CD4-positive, alpha-beta memory T cell (primary cell): ENCODE data around the gene BFSP1. TPM values are rescaled to one million over a fixed set of nuclear protein-coding genes. Genes with fewer than 3 reads are reported as not detected.

Experiments
- CTCF ChIA-PET: fragments of 350-600 bp; sonication (Branson Sonifier 250); formaldehyde crosslinking; loops from one replicate; lab custom pipeline; 2021; ENCODE audit warnings: inconsistent platforms; ENCODE audit not compliant: partially characterized antibody; lab: Charles Lee
- POLR2A ChIA-PET: fragments of 350-600 bp; sonication (Branson Sonifier 250); formaldehyde crosslinking; loops from one replicate; lab custom pipeline; 2021; ENCODE audit not compliant: partially characterized antibody; lab: Charles Lee
- DNase-seq, 5 donors: peaks; one replicate each; pipeline versions ENCODE4 v3.0.0 to v3.0.0-alpha.2; 2020 to 2022; ENCODE audit warnings: mixed read lengths in 1 of 5
- H3K27ac ChIP-seq: one replicate; pipeline ENCODE4 v1.7.0; 2013; ENCODE audit warnings: low read depth, low read length
- H3K27me3 ChIP-seq: 2 replicates; pipeline ENCODE4 v1.7.0; 2013; ENCODE audit warnings: mild to moderate bottlenecking, low read length, moderate library complexity; ENCODE audit not compliant: insufficient read depth
- H3K36me3 ChIP-seq: 2 replicates; pipeline ENCODE4 v1.7.0; 2013; ENCODE audit warnings: mild to moderate bottlenecking, low read length, moderate library complexity; ENCODE audit not compliant: insufficient read depth
- H3K4me1 ChIP-seq: 2 replicates; pipeline ENCODE4 v1.7.0; 2013; ENCODE audit warnings: mild to moderate bottlenecking, low read length, moderate library complexity; ENCODE audit not compliant: insufficient read depth
- H3K4me3 ChIP-seq, 2 donors: one replicate each; pipeline ENCODE4 v1.7.0; 2013; ENCODE audit warnings: low read length in 2 of 2, mild to moderate bottlenecking in 1 of 2
- H3K9me3 ChIP-seq, 2 donors: one replicate each; pipeline ENCODE4 v1.7.0; 2013; ENCODE audit warnings: low read length in 2 of 2, control low read depth in 1 of 2; ENCODE audit not compliant: control insufficient read depth in 1 of 2
- H3K27ac Mint-ChIP-seq, 7 donors: one replicate each; pipeline ENCODE4 v1.8.0; 2020 to 2021; ENCODE audit warnings: mixed read lengths in 7 of 7, mild to moderate bottlenecking in 6 of 7, inconsistent platforms in 3 of 7, moderate library complexity in 3 of 7
- H3K27me3 Mint-ChIP-seq, 2 donors: one replicate each; pipeline ENCODE4 v1.8.0; 2020 to 2021; ENCODE audit warnings: mixed read lengths in 2 of 2
- H3K36me3 Mint-ChIP-seq, 2 donors: one replicate each; pipeline ENCODE4 v1.8.0; 2020 to 2021; ENCODE audit warnings: mixed read lengths in 2 of 2, inconsistent platforms in 1 of 2, mild to moderate bottlenecking in 1 of 2
- H3K4me1 Mint-ChIP-seq, 4 donors: one replicate each; pipeline ENCODE4 v1.8.0; 2020 to 2021; ENCODE audit warnings: mixed read lengths in 4 of 4, mild to moderate bottlenecking in 1 of 4
- H3K4me3 Mint-ChIP-seq, 8 donors: one replicate each; pipeline ENCODE4 v1.8.0; 2020 to 2021; ENCODE audit warnings: mixed read lengths in 8 of 8, mild to moderate bottlenecking in 7 of 8, moderate library complexity in 6 of 8, inconsistent platforms in 3 of 8
- H3K9me3 Mint-ChIP-seq, 8 donors: one replicate each; pipeline ENCODE4 v1.8.0; 2020 to 2021; ENCODE audit warnings: mixed read lengths in 8 of 8, mild to moderate bottlenecking in 5 of 8, inconsistent platforms in 3 of 8, moderate library complexity in 1 of 8
- intact Hi-C: fragments of 100-400 bp; cut with micrococcal nuclease; formaldehyde crosslinking; loops from one replicate; pipeline ENCODE4 v1.15.1; 2023
- polyA plus RNA-seq, 2 donors: library from polyadenylated mRNA; unstranded; fragments of 300-500 nt; fragmentation: Illumina TruSeq; gene quantifications; one replicate each; pipeline ENCODE4 v1.2.3, GENCODE V29; 2021
- total RNA-seq, 2 experiments: library from RNA; stranded (reverse); gene quantifications; one replicate each; pipeline ENCODE4 v1.2.3, GENCODE V29; 2021

The BFSP1 gene
- total and polyA plus RNA-seq, 4 experiments from 2014 or later, result 0.21 to 0.96 (median 0.91) TPM

DNA sequence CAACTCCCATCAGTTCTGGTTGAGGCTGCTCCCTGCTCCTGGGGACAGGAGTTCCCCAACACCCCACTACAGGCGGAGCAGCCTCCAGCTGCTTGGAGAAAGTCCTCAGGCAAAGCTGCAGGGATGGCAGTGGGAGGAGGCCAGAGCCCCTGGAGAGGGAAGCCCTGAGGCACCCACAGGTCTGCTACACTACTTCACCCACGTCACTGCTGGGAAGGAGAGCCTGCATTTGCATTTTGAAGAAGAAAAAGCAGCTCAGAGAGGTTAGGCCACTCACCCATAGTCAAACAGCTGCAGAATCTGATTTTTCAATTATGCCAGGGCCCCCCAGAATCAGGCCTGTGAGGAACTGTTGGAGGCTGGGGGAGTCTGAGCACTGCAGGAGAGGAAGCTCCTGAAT lies 17.2 kb downstream of the BFSP1 start:
- Mint-ChIP-seq H3K4me3 (no peak overlapping the region), H3K27me3 (no peaks in the 10 kb centered on the region), H3K9me3 (no peaks in the 10 kb centered on the region), H3K4me1 (peaks cover 14 to 23% (median 16%) of the 10 kb centered on the region in 4 donors), H3K36me3 (no peaks in the 10 kb centered on the region), H3K27ac (no peak overlapping the region)
- Histone ChIP-seq H3K9me3 (no peaks in the 10 kb centered on the region), H3K27ac (no peak overlapping the region), H3K4me1 (peaks cover 12% of the 10 kb centered on the region), H3K36me3 (no peaks in the 10 kb centered on the region), H3K27me3 (no peaks in the 10 kb centered on the region), H3K4me3 (no peak overlapping the region)
- intact Hi-C loops, result no loop called here
- ChIA-PET CTCF (interaction anchor here (2.6 kb wide), 1 partner anchor 9 kb away, joined by 21 read pairs; no protein-coding TSS in a partner anchor), POLR2A (no interaction called here)
- DNase-seq, result no peak

DNA sequence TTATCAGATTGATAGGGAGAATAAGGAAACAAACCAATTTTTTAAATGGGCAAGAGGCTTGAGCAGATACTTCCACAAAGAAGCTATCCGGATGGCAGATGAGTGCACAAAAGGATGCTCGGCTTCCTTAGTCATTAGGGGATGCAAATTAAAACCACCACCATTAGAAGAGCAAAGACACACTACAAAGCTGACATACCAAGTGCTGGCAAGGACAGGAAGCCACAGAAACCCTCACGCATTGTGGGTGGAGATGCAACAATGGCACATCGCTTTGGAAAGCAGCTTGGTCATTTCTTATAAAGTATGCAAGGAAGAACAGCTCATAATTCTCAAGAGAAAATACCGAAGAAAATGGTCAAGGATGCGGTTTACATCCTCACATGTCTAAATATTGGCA lies 19.8 kb downstream of the BFSP1 start:
- DNase-seq, result no peak
- H3K27me3 ChIP-seq, result no peaks in the 10 kb centered on the region
- no peak overlapping the region for H3K4me3 ChIP-seq
- ChIA-PET POLR2A (interaction anchor here (1.1 kb wide), 1 partner anchor 58 kb away, joined by 3 read pairs; the partner anchor contains the start of gene DSTN), CTCF (interaction anchor here (1.1 to 2.4 kb wide), 4 partner anchors 20 to 387 kb away, joined by 4 to 6 read pairs (median 5); partner anchors contain the start of gene BFSP1)
- Mint-ChIP-seq H3K4me3 (peak overlapping the region in 3 of 8 donors; percentile 11 to 63 (median 18)), H3K27me3 (no peaks in the 10 kb centered on the region), H3K27ac (peak overlapping the region in 1 of 7 donors; percentile 43), H3K4me1 (peaks cover 20 to 32% (median 25%) of the 10 kb centered on the region in 4 donors), H3K9me3 (no peaks in the 10 kb centered on the region), H3K36me3 (no peaks in the 10 kb centered on the region)
- peaks cover 24% of the 10 kb centered on the region for H3K4me1 ChIP-seq
- no peaks in the 10 kb centered on the region for H3K36me3 ChIP-seq
- no peaks in the 10 kb centered on the region for H3K9me3 ChIP-seq
- no peak overlapping the region for H3K27ac ChIP-seq
- intact Hi-C loops, result no loop called here

DNA sequence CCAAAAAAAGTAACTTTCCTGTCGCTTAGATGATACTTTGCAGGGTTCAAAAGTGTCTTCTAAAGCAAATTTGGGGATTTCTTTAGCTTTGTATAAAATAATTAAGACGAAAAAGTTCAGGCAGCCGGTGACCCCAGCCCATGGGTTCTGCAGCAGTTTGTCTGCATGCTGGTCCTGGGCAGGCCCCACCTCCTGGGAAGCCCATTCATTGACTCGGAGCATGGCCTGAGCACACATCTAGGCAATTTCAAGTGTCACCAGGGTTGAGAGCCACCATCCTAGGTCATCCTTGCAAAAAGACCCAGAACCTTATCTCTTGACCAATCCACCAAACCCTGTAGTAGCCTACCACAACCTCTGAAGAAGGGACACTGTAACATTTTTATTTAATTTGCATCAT lies 20.6 kb downstream of the BFSP1 start:
- Mint-ChIP-seq H3K27ac (no peak overlapping the region), H3K36me3 (no peaks in the 10 kb centered on the region), H3K9me3 (no peaks in the 10 kb centered on the region), H3K4me3 (no peak overlapping the region), H3K27me3 (no peaks in the 10 kb centered on the region), H3K4me1 (peaks cover 25 to 39% (median 30%) of the 10 kb centered on the region in 4 donors)
- ChIA-PET CTCF (interaction anchor here (1.1 to 2.4 kb wide), 2 partner anchors 21 to 108 kb away, joined by 5 to 6 read pairs; partner anchors contain the start of gene BFSP1), POLR2A (no interaction called here)
- Histone ChIP-seq H3K27me3 (no peaks in the 10 kb centered on the region), H3K9me3 (no peaks in the 10 kb centered on the region), H3K36me3 (no peaks in the 10 kb centered on the region), H3K27ac (no peak overlapping the region), H3K4me1 (peaks cover 33% of the 10 kb centered on the region), H3K4me3 (no peak overlapping the region)
- intact Hi-C loops, result no loop called here
- no peak for DNase-seq

DNA sequence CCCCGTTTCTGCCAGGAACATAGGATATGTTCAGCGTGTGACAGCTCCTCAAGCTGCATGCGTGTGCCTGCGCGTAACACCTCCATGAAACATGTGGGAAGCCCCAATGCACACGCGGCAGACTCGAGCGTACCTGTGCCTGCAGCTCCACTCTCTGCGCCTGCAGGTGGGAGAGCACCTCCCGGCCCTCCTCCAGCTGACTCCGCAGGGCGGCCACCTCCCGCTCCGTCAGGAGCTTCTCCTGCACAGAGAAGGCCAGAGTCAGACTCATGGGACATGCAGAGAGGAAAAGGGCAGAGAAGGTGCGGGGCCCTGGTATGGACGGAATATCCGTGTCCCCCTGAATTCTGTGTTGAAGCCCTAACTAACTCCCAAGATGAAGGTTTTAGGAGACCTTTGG lies 22.4 kb downstream of the BFSP1 start:
- intact Hi-C loops, result no loop called here
- CTCF ChIA-PET, result interaction anchor here (0.9 to 1.7 kb wide), 2 partner anchors 387 to 390 kb away, joined by 4 to 10 read pairs; no protein-coding TSS in a partner anchor
- no peak overlapping the region for H3K4me3 ChIP-seq
- peaks cover 50% of the 10 kb centered on the region for H3K4me1 ChIP-seq
- Mint-ChIP-seq H3K9me3 (peaks cover 0 to 2% (median 0%) of the 10 kb centered on the region in 8 donors), H3K4me3 (no peak overlapping the region), H3K36me3 (no peaks in the 10 kb centered on the region), H3K27ac (no peak overlapping the region), H3K27me3 (no peaks in the 10 kb centered on the region), H3K4me1 (peaks cover 34 to 57% (median 43%) of the 10 kb centered on the region in 4 donors)
- H3K27me3 ChIP-seq, result no peaks in the 10 kb centered on the region
- DNase-seq, result no peak
- POLR2A ChIA-PET, result no interaction called here
- H3K36me3 ChIP-seq, result no peaks in the 10 kb centered on the region
- no peak overlapping the region for H3K27ac ChIP-seq
- H3K9me3 ChIP-seq, result no peaks in the 10 kb centered on the region

DNA sequence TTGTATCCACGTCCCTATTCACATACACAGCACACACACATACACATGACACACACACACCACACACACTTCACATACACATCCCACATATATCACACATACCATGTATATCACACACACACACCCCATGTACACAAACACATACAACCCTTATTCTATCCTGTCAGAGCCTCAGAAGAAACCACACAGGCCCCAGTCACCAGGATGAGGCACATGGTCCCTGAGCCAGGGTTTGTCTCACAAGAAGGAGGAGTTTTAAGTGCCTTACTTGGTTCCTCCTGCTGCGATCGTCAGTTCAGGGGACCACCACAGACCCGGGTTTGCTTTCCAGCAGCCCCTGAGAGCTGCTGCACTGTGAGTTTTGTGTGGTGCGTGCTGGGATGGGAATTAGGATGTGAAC lies 23.6 kb downstream of the BFSP1 start:
- Mint-ChIP-seq H3K4me1 (peaks cover 35 to 65% (median 45%) of the 10 kb centered on the region in 4 donors), H3K36me3 (no peaks in the 10 kb centered on the region), H3K27ac (peak overlapping the region in 5 of 7 donors; percentile 1 to 51 (median 36)), H3K4me3 (peak overlapping the region in 6 of 8 donors; percentile 0 to 52 (median 7)), H3K27me3 (no peaks in the 10 kb centered on the region), H3K9me3 (peaks cover 0 to 2% (median 0%) of the 10 kb centered on the region in 8 donors)
- Histone ChIP-seq H3K27me3 (no peaks in the 10 kb centered on the region), H3K27ac (no peak overlapping the region), H3K9me3 (no peaks in the 10 kb centered on the region), H3K4me3 (no peak overlapping the region), H3K36me3 (no peaks in the 10 kb centered on the region), H3K4me1 (peaks cover 59% of the 10 kb centered on the region)
- no peak for DNase-seq
- intact Hi-C loops, result no loop called here
- ChIA-PET POLR2A (no interaction called here), CTCF (interaction anchor here (0.8 to 1.7 kb wide), 2 partner anchors 391 to 489 kb away, joined by 3 to 10 read pairs; no protein-coding TSS in a partner anchor)

DNA sequence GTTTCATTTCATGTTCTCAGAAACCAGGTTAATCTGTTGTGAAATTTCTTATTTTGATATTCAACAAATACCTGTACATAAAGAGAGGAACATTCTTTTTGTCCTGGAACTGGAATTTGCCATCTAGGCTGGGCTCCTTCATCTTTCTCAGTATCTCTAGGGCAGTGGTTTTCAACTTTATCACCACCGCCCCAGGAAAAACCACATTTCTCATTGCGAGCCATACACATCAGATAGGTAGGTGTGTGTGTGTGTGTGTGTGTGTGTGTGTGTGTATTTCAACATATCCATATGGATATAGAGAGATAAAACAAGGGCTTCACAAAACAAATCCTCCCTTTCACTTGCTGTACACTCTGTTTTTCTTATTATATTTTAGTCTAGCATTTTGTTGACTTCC lies 24.1 kb downstream of the BFSP1 start:
- CTCF ChIA-PET, result interaction anchor here (0.7 to 4.9 kb wide), 4 partner anchors 13 to 411 kb away, joined by 3 to 141 read pairs (median 30); no protein-coding TSS in a partner anchor

More for the DNA sequence above, 24.1 kb downstream of the BFSP1 start:
- intact Hi-C loops, result no loop called here
- Histone ChIP-seq H3K4me3 (no peak overlapping the region), H3K9me3 (no peaks in the 10 kb centered on the region), H3K27ac (no peak overlapping the region), H3K4me1 (peaks cover 59% of the 10 kb centered on the region), H3K27me3 (no peaks in the 10 kb centered on the region), H3K36me3 (no peaks in the 10 kb centered on the region)
- peaks cover 0 to 2% (median 0%) of the 10 kb centered on the region in 8 donors for H3K9me3 Mint-ChIP-seq
- peaks cover 35 to 68% (median 47%) of the 10 kb centered on the region in 4 donors for H3K4me1 Mint-ChIP-seq
- H3K27me3 Mint-ChIP-seq, result no peaks in the 10 kb centered on the region
- no peak for DNase-seq
- POLR2A ChIA-PET, result interaction anchor here (0.7 kb wide), 1 partner anchor 23 kb away, joined by 3 read pairs; no protein-coding TSS in a partner anchor
- H3K36me3 Mint-ChIP-seq, result no peaks in the 10 kb centered on the region
- peak overlapping the region in 5 of 7 donors; percentile 1 to 92 (median 48) for H3K27ac Mint-ChIP-seq
- peak overlapping the region in 7 of 8 donors; percentile 0 to 52 (median 23) for H3K4me3 Mint-ChIP-seq
